Measurements from ENCODE around the gene CCDC88A.

- TF ChIP-seq SIN3A (IDR thresholded peaks at IDR 0.05; ENCODE audit: borderline replicate concordance, insufficient read depth, low read length) (no peak), POLR2AphosphoS5 (IDR thresholded peaks at IDR 0.05; ENCODE audit: low read depth, low read length) (no peak)
Observed at GRCh38 chr2:55408098-55408882, 11.4 kb downstream of the CCDC88A start.
